Transverse colon (tissue), 4 donors: ENCODE measurements around the gene ADAMTS4. TPM values are rescaled to one million over a fixed set of nuclear protein-coding genes. Genes with fewer than 3 reads are reported as not detected.

Experiments used
- DNase-seq: peaks from one replicate; pipeline ENCODE4 v3.0.0-alpha.2; 2019
- H3K27ac ChIP-seq, 4 donors: fragments of 200-600 bp; sonication (generic); 2 replicates each; pipeline ENCODE4 v1.5.1; 2016 to 2018; ENCODE audit warnings: inconsistent platforms in 4 of 4
- H3K27me3 ChIP-seq: fragments of 200-600 bp; sonication (generic); 2 replicates; pipeline ENCODE4 v1.5.1; 2017; ENCODE audit warnings: inconsistent platforms
- H3K36me3 ChIP-seq, 4 donors: fragments of 200-600 bp; sonication (generic); 2 replicates each; pipeline ENCODE4 v1.5.1; 2017 to 2019; ENCODE audit warnings: inconsistent platforms in 4 of 4
- H3K4me1 ChIP-seq, 4 donors: fragments of 200-600 bp; sonication (generic); 2 replicates each; pipeline ENCODE4 v1.5.1; 2017 to 2020; ENCODE audit warnings: inconsistent platforms in 4 of 4
- H3K4me3 ChIP-seq, 4 donors: fragments of 200-600 bp; sonication (generic); 1 replicate in 1 of 4; 2 replicates in 3 of 4; pipeline versions ENCODE4 v1.5.1 to v1.6.1; 2017 to 2019; ENCODE audit warnings: inconsistent platforms in 4 of 4
- H3K9me3 ChIP-seq, 2 donors: fragments of 200-600 bp; sonication (generic); 2 replicates each; pipeline ENCODE4 v1.5.1; 2017 to 2019; ENCODE audit warnings: inconsistent platforms in 2 of 2
- CTCF ChIP-seq, 5 experiments: fragments of 200-600 bp in 3 of 5; fragments of 450-650 bp in 2 of 5; sonication (generic) in 3 of 5; IDR thresholded peaks; 1 replicate in 2 of 5; 2 replicates in 3 of 5; pipeline ENCODE4 v1.5.1; 2016 to 2017; ENCODE audit warnings: antibody characterized with exemption in 5 of 5, inconsistent platforms in 3 of 5, mild to moderate bottlenecking in 2 of 5, moderate library complexity in 1 of 5
- EP300 ChIP-seq: sonication (generic); formaldehyde crosslinking; IDR thresholded peaks from one replicate; pipeline ENCODE4 v1.6.1; 2017; ENCODE audit warnings: antibody characterized with exemption, low read depth
- POLR2A ChIP-seq: fragments of 450-650 bp; IDR thresholded peaks from one replicate; pipeline ENCODE4 v1.6.1; 2016; ENCODE audit warnings: antibody characterized with exemption, mild to moderate bottlenecking, moderate library complexity
- POLR2AphosphoS5 ChIP-seq, 3 donors: sonication (generic); formaldehyde crosslinking; IDR thresholded peaks; one replicate each; pipeline ENCODE4 v1.6.1; 2016; ENCODE audit warnings: antibody characterized with exemption in 3 of 3
- WGBS, 2 donors: methylation state at CpG; one replicate each; pipeline ENCODE4 v1.1.5; 2018; ENCODE audit warnings: low coverage in 1 of 2; 5-methylcytosine and 5-hydroxymethylcytosine counted together
- in situ Hi-C, 4 donors: fragments of 200-750 bp; cut with MboI; loops; one replicate each; pipeline versions ENCODE4 v1.15.0 to v1.15.1; 2017; ENCODE audit warnings: low sequenced_read_pairs in 3 of 4, low pct_ligation_motif_present in 1 of 4, low pct_unique_long_range_greater_than_20kb in 1 of 4
- intact Hi-C: fragments of 100-400 bp; cut with DNase I; formaldehyde crosslinking; loops from one replicate; pipeline ENCODE4 v1.15.1; 2023; ENCODE audit warnings: low total_unique reads
- total RNA-seq, 4 donors: library from RNA; depleted of rRNA; stranded (reverse); fragments of >200 nt; gene quantifications; one replicate each; pipeline ENCODE4 v1.1.0, GENCODE V29; 2016

Gene ADAMTS4
- total RNA-seq, 4 donors from 2014 or later: 1.2 to 34.8 (median 7.2) TPM

GRCh38 chr1:161172776-161173376 is 26.0 kb downstream of the ADAMTS4 start:
- H3K27me3 ChIP-seq: no peaks in the 10 kb centered on the region
- no peak overlapping the region for H3K4me3 ChIP-seq
- TF ChIP-seq POLR2AphosphoS5 (IDR thresholded peaks at IDR 0.05): peak in 1 of 3 donors; percentile 36
- no peak for TF ChIP-seq EP300
- TF ChIP-seq CTCF (IDR thresholded peaks at IDR 0.05): no peak
- intact Hi-C loops (no loop called here), in situ Hi-C loops (no loop called here)
- H3K36me3 ChIP-seq: peaks cover 0 to 38% (median 13%) of the 10 kb centered on the region in 4 donors
- WGBS, 2 donors: 57 to 70% methylated on average over 3 to 4 of the region's 4 CpGs
- H3K4me1 ChIP-seq: peaks cover 0 to 27% (median 17%) of the 10 kb centered on the region in 4 donors
- peak overlapping the region; percentile 2 to 46 (median 28) for H3K27ac ChIP-seq
- H3K9me3 ChIP-seq: no peaks in the 10 kb centered on the region
- no peak for DNase-seq

- no peak for TF ChIP-seq POLR2A
- TF ChIP-seq EP300: no peak
- TF ChIP-seq CTCF (IDR thresholded peaks at IDR 0.05): no peak
- TF ChIP-seq POLR2AphosphoS5 (IDR thresholded peaks at IDR 0.05): no peak
- Histone ChIP-seq H3K4me1 (peaks cover 0 to 29% (median 15%) of the 10 kb centered on the region in 4 donors), H3K4me3 (no peak overlapping the region), H3K27ac (peak overlapping the region; percentile 2 to 46 (median 10)), H3K9me3 (no peaks in the 10 kb centered on the region), H3K36me3 (peaks cover 0 to 38% (median 13%) of the 10 kb centered on the region in 4 donors), H3K27me3 (no peaks in the 10 kb centered on the region)
- intact Hi-C loops: no loop called here
- 83% methylated on average over 1 of the region's 1 CpG; no CpG with 5 or more reads in 1 of the 2 donors for WGBS, 2 donors
- no peak for DNase-seq
- in situ Hi-C loops: no loop called here
These were observed 26.5 kb downstream of the ADAMTS4 start for GRCh38 chr1:161172349-161172748.

- H3K4me3 ChIP-seq: no peak overlapping the region
- H3K27me3 ChIP-seq: no peaks in the 10 kb centered on the region
- TF ChIP-seq EP300: no peak
- TF ChIP-seq CTCF (IDR thresholded peaks at IDR 0.05): no peak
- TF ChIP-seq POLR2AphosphoS5 (IDR thresholded peaks at IDR 0.05): no peak
- no peak for TF ChIP-seq POLR2A
- intact Hi-C loops: no loop called here
- DNase-seq: no peak
- 83% methylated on average over 12 of the region's 12 CpGs; no CpG with 5 or more reads in 1 of the 2 donors for WGBS, 2 donors
- peak overlapping the region in 2 of 4 donors; percentile 5 to 15 for H3K27ac ChIP-seq
- peaks cover 5 to 34% (median 19%) of the 10 kb centered on the region in 4 donors for H3K4me1 ChIP-seq
- no peaks in the 10 kb centered on the region for H3K9me3 ChIP-seq
- in situ Hi-C loops: no loop called here
- H3K36me3 ChIP-seq: peaks cover 0 to 38% (median 13%) of the 10 kb centered on the region in 4 donors
These were observed 27.2 kb downstream of the ADAMTS4 start for GRCh38 chr1:161171696-161172095.

GRCh38 chr1:161171191-161171590 is 27.7 kb downstream of the ADAMTS4 start:
- no peak for DNase-seq
- TF ChIP-seq CTCF (IDR thresholded peaks at IDR 0.05) (no peak), POLR2A (no peak), POLR2AphosphoS5 (IDR thresholded peaks at IDR 0.05) (no peak), EP300 (no peak)
- no peaks in the 10 kb centered on the region for H3K9me3 ChIP-seq
- H3K27ac ChIP-seq: no peak overlapping the region
- no peaks in the 10 kb centered on the region for H3K27me3 ChIP-seq
- intact Hi-C loops (no loop called here), in situ Hi-C loops (no loop called here)
- H3K36me3 ChIP-seq: peaks cover 0 to 38% (median 13%) of the 10 kb centered on the region in 4 donors
- H3K4me3 ChIP-seq: no peak overlapping the region
- 54 to 57% methylated on average over 4 to 5 of the region's 5 CpGs for WGBS, 2 donors
- peaks cover 5 to 29% (median 14%) of the 10 kb centered on the region in 4 donors for H3K4me1 ChIP-seq
